T-helper 17 cell (primary cell): ENCODE measurements around the gene TPSG1. TPM values are rescaled to one million over a fixed set of nuclear protein-coding genes. Genes with fewer than 3 reads are reported as not detected.
A peak's percentile ranks its signal among the peaks of the same experiment; 100 is the strongest.
"Not testable (repeated sequence)": the region's sequence is repeated elsewhere in the genome, so short reads cannot be mapped to it uniquely, and the experiment has no call there.

ENCODE experiments used
- ATAC-seq: fragments of 150-1000 bp; cut with Tn5 transposase; 2 replicates; pipeline ENCODE4 v1.10.0; 2021; ENCODE audit warnings: mild to moderate bottlenecking, moderate library complexity
- DNase-seq, 3 donors: peaks; one replicate each; pipeline versions ENCODE4 v3.0.0 to v3.0.0-alpha.2; 2020 to 2021
- H3K9me3 ChIP-seq: one replicate; pipeline ENCODE4 v1.7.0; 2013; ENCODE audit warnings: low read length, mild to moderate bottlenecking; ENCODE audit not compliant: control insufficient read depth, poor library complexity, severe bottlenecking
- H3K27ac Mint-ChIP-seq: one replicate; pipeline ENCODE4 v1.8.0; 2022; ENCODE audit warnings: mild to moderate bottlenecking, moderate library complexity, mixed read lengths
- H3K27me3 Mint-ChIP-seq: one replicate; pipeline ENCODE4 v1.8.0; 2022; ENCODE audit warnings: mixed read lengths
- H3K36me3 Mint-ChIP-seq: one replicate; pipeline ENCODE4 v1.8.0; 2022; ENCODE audit warnings: low read depth, mixed read lengths
- H3K4me1 Mint-ChIP-seq: one replicate; pipeline ENCODE4 v1.8.0; 2022; ENCODE audit warnings: mild to moderate bottlenecking, mixed read lengths
- H3K4me3 Mint-ChIP-seq: one replicate; pipeline ENCODE4 v1.8.0; 2022; ENCODE audit warnings: mild to moderate bottlenecking, moderate library complexity, mixed read lengths
- total RNA-seq, 4 donors: library from RNA in 2 of 4; stranded (reverse) in 2 of 4; gene quantifications; one replicate each; pipeline ENCODE4 v1.2.3 and lab custom pipeline; 2022 to 2026

Gene TPSG1
- total RNA-seq, 2 donors from 2014 or later = not detected

GRCh38 chr16:1198671-1199346, 26.3 kb downstream of the TPSG1 start:
- H3K4me1 Mint-ChIP-seq, H3K27me3 Mint-ChIP-seq, DNase-seq, H3K9me3 ChIP-seq, ATAC-seq, H3K27ac Mint-ChIP-seq, H3K4me3 Mint-ChIP-seq, H3K36me3 Mint-ChIP-seq: not testable (repeated sequence)

- ATAC-seq (no peak), DNase-seq (no peak)
- no peaks in the 10 kb centered on the region for H3K27me3 Mint-ChIP-seq
- H3K27ac Mint-ChIP-seq = no peak overlapping the region
- H3K4me1 Mint-ChIP-seq = peaks cover 2% of the 10 kb centered on the region
- no peaks in the 10 kb centered on the region for H3K36me3 Mint-ChIP-seq
- H3K4me3 Mint-ChIP-seq = no peak overlapping the region
- no peaks in the 10 kb centered on the region for H3K9me3 ChIP-seq
Observed at GRCh38 chr16:1198194-1198593, 26.9 kb downstream of the TPSG1 start.

- Mint-ChIP-seq H3K4me3 (no peak overlapping the region), H3K27me3 (peaks cover 6% of the 10 kb centered on the region), H3K4me1 (peaks cover 2% of the 10 kb centered on the region), H3K36me3 (no peaks in the 10 kb centered on the region), H3K27ac (no peak overlapping the region)
- no peak for ATAC-seq
- no peaks in the 10 kb centered on the region for H3K9me3 ChIP-seq
- no peak for DNase-seq
Observed at GRCh38 chr16:1197237-1197866, 27.7 kb downstream of the TPSG1 start.

GRCh38 chr16:1196494-1196893, 28.6 kb downstream of the TPSG1 start:
- no peak overlapping the region for H3K27ac Mint-ChIP-seq
- ATAC-seq = no peak
- DNase-seq = no peak
- H3K36me3 Mint-ChIP-seq = no peaks in the 10 kb centered on the region
- H3K4me3 Mint-ChIP-seq = no peak overlapping the region
- peaks cover 7% of the 10 kb centered on the region for H3K27me3 Mint-ChIP-seq
- no peaks in the 10 kb centered on the region for H3K9me3 ChIP-seq
- H3K4me1 Mint-ChIP-seq = peaks cover 2% of the 10 kb centered on the region

- H3K9me3 ChIP-seq = no peaks in the 10 kb centered on the region
- Mint-ChIP-seq H3K36me3 (no peaks in the 10 kb centered on the region), H3K4me3 (no peak overlapping the region), H3K27ac (no peak overlapping the region), H3K27me3 (peaks cover 7% of the 10 kb centered on the region), H3K4me1 (peaks cover 2% of the 10 kb centered on the region)
- ATAC-seq (no peak), DNase-seq (no peak)
Observed at GRCh38 chr16:1195393-1195666, 29.7 kb downstream of the TPSG1 start.

- H3K27me3 Mint-ChIP-seq = peaks cover 7% of the 10 kb centered on the region
- H3K4me3 Mint-ChIP-seq = no peak overlapping the region
- peaks cover 2% of the 10 kb centered on the region for H3K4me1 Mint-ChIP-seq
- H3K36me3 Mint-ChIP-seq = no peaks in the 10 kb centered on the region
- H3K27ac Mint-ChIP-seq = no peak overlapping the region
- H3K9me3 ChIP-seq = no peaks in the 10 kb centered on the region
- ATAC-seq (no peak), DNase-seq (no peak)
Observed at GRCh38 chr16:1194665-1195392, 30.2 kb downstream of the TPSG1 start.

- Mint-ChIP-seq H3K27me3 (peaks cover 9% of the 10 kb centered on the region), H3K27ac (no peak overlapping the region), H3K4me1 (peaks cover 2% of the 10 kb centered on the region), H3K4me3 (no peak overlapping the region), H3K36me3 (no peaks in the 10 kb centered on the region)
- no peaks in the 10 kb centered on the region for H3K9me3 ChIP-seq
- ATAC-seq (no peak), DNase-seq (no peak)
Observed at GRCh38 chr16:1193825-1194581, 31.1 kb downstream of the TPSG1 start.

- no peak for DNase-seq
- no peaks in the 10 kb centered on the region for H3K36me3 Mint-ChIP-seq
- H3K27me3 Mint-ChIP-seq = peaks cover 12% of the 10 kb centered on the region
- H3K27ac Mint-ChIP-seq = no peak overlapping the region
- H3K9me3 ChIP-seq = no peaks in the 10 kb centered on the region
- ATAC-seq = no peak
- H3K4me1 Mint-ChIP-seq = peaks cover 2% of the 10 kb centered on the region
- no peak overlapping the region for H3K4me3 Mint-ChIP-seq
Observed at GRCh38 chr16:1193143-1193824, 31.8 kb downstream of the TPSG1 start.

- DNase-seq = no peak
- H3K4me1 Mint-ChIP-seq = peaks cover 2% of the 10 kb centered on the region
Observed at GRCh38 chr16:1192384-1193073, 32.5 kb downstream of the TPSG1 start.

GRCh38 chr16:1190789-1191188, 34.3 kb downstream of the TPSG1 start:
- not testable (repeated sequence) for H3K4me1 Mint-ChIP-seq, DNase-seq, H3K36me3 Mint-ChIP-seq, H3K27ac Mint-ChIP-seq, H3K9me3 ChIP-seq, H3K4me3 Mint-ChIP-seq, ATAC-seq
- peaks cover 12% of the 10 kb centered on the region for H3K27me3 Mint-ChIP-seq

More at GRCh38 chr16:1192384-1193073, 32.5 kb downstream of the TPSG1 start:
- H3K27me3 Mint-ChIP-seq = peaks cover 12% of the 10 kb centered on the region
- no peak overlapping the region for H3K4me3 Mint-ChIP-seq
- no peak overlapping the region for H3K27ac Mint-ChIP-seq
- no peaks in the 10 kb centered on the region for H3K36me3 Mint-ChIP-seq
- ATAC-seq = no peak
- H3K9me3 ChIP-seq = no peaks in the 10 kb centered on the region

GRCh38 chr16:1189455-1189854, 35.6 kb downstream of the TPSG1 start:
- Mint-ChIP-seq H3K27ac (no peak overlapping the region), H3K4me3 (no peak overlapping the region), H3K36me3 (no peaks in the 10 kb centered on the region), H3K4me1 (no peaks in the 10 kb centered on the region), H3K27me3 (peaks cover 12% of the 10 kb centered on the region)
- no peaks in the 10 kb centered on the region for H3K9me3 ChIP-seq
- DNase-seq (no peak), ATAC-seq (no peak)

GRCh38 chr16:1188432-1189189, 36.5 kb downstream of the TPSG1 start:
- ATAC-seq (peak; percentile 60), DNase-seq (peak; percentile 16 to 42 (median 40))
- no peak overlapping the region for H3K27ac Mint-ChIP-seq

More at GRCh38 chr16:1188432-1189189, 36.5 kb downstream of the TPSG1 start:
- Mint-ChIP-seq H3K4me1 (no peaks in the 10 kb centered on the region), H3K36me3 (no peaks in the 10 kb centered on the region), H3K4me3 (no peak overlapping the region), H3K27me3 (peaks cover 12% of the 10 kb centered on the region)
- H3K9me3 ChIP-seq = no peaks in the 10 kb centered on the region
